A549 (cell line): ENCODE measurements around the gene ARPC2.

Experiments
- CBX2 ChIP-seq: fragments of 200-600 bp; sonication (generic); IDR thresholded peaks from 2 replicates; pipeline ENCODE4 v1.6.1; 2016; ENCODE audit warnings: low read depth, mild to moderate bottlenecking, borderline replicate concordance
- CTCF ChIP-seq: fragments of >200 bp; sonication (Bioruptor Twin); formaldehyde crosslinking; IDR thresholded peaks from 3 replicates; pipeline ENCODE4 v1.5.1; 2016
- ELK1 ChIP-seq: fragments of 150-350 bp; IDR thresholded peaks from 2 replicates; pipeline ENCODE4 v1.6.1; 2014; ENCODE audit warnings: low read depth, mild to moderate bottlenecking, low read length
- EP300 ChIP-seq, 2 experiments: fragments of >200 bp; sonication (Bioruptor Twin); formaldehyde crosslinking; IDR thresholded peaks; 2 replicates in 1 of 2; 3 replicates in 1 of 2; pipeline ENCODE4 v1.6.1; 2016 to 2017
- HOXA7 ChIP-seq: fragments of 250-450 bp; sonication (Bioruptor Pico); IDR thresholded peaks from 2 replicates; pipeline ENCODE4 v1.5.0; 2020; ENCODE audit warnings: mild to moderate bottlenecking, moderate library complexity
- KDM1A ChIP-seq: fragments of 200-600 bp; sonication (generic); IDR thresholded peaks from 2 replicates; pipeline ENCODE4 v1.6.1; 2016; ENCODE audit warnings: low read depth, mild to moderate bottlenecking
- MAX ChIP-seq: IDR thresholded peaks from 2 replicates; pipeline ENCODE4 v1.6.1; 2012
- NFE2L2 ChIP-seq: fragments of 150-350 bp; conservative IDR thresholded peaks from 2 replicates; pipeline ENCODE4 v1.6.1; 2014; ENCODE audit warnings: low read length
- NR3C1 ChIP-seq: fragments of >200 bp; sonication (Bioruptor Twin); formaldehyde crosslinking; IDR thresholded peaks from 3 replicates; pipeline ENCODE4 v1.6.1; 2017
- PHF8 ChIP-seq: fragments of 200-600 bp; sonication (generic); IDR thresholded peaks from 2 replicates; pipeline ENCODE4 v1.6.1; 2016; ENCODE audit warnings: low read depth, mild to moderate bottlenecking, antibody characterized with exemption, moderate library complexity, borderline replicate concordance
- POLR2AphosphoS2 ChIP-seq: conservative IDR thresholded peaks from 2 replicates; pipeline ENCODE4 v1.6.1; 2012; ENCODE audit warnings: low read length, improper control_type of control experiment, inconsistent platforms
- RAD21 ChIP-seq, 2 experiments: fragments of >200 bp in 1 of 2; sonication (Bioruptor Twin) in 1 of 2; formaldehyde crosslinking in 1 of 2; IDR thresholded peaks in 1 of 2; conservative IDR thresholded peaks in 1 of 2; 2 replicates in 1 of 2; 3 replicates in 1 of 2; pipeline ENCODE4 v1.6.1; 2012 to 2018; ENCODE audit warnings: inconsistent platforms in 1 of 2
- SMC3 ChIP-seq: fragments of >200 bp; sonication (Bioruptor Twin); formaldehyde crosslinking; IDR thresholded peaks from 3 replicates; pipeline ENCODE4 v1.6.1; 2018; ENCODE audit warnings: inconsistent platforms
- USF2 ChIP-seq: fragments of 450-650 bp; IDR thresholded peaks from 2 replicates; pipeline ENCODE4 v1.6.1; 2014; ENCODE audit warnings: antibody characterized with exemption

- TF ChIP-seq EP300 (IDR thresholded peaks at IDR 0.05) (no peak), CTCF (no peak), HOXA7 (CRISPR knock-in tag) (no peak), NR3C1 (no peak), RAD21 (conservative IDR thresholded peaks at IDR 0.05 in 1 of 2, IDR thresholded peaks at IDR 0.05 in 1 of 2) (no peak), PHF8 (no peak), NFE2L2 (no peak), ELK1 (no peak), POLR2AphosphoS2 (no peak), MAX (no peak), CBX2 (no peak), KDM1A (no peak), USF2 (no peak), SMC3 (no peak)
Observed at GRCh38 chr2:218186876-218187275, 30.1 kb upstream of the ARPC2 start.
